DMS 273 (cell line): ENCODE measurements around the gene DYNLT1.
A peak's percentile ranks its signal among the peaks of the same experiment; 100 is the strongest.

Experiments used
- DNase-seq: peaks from one replicate; lab custom pipeline; 2025; ENCODE audit not compliant: unreplicated experiment; lab: John Stamatoyannopoulos, UW

The DYNLT1 gene

DNA sequence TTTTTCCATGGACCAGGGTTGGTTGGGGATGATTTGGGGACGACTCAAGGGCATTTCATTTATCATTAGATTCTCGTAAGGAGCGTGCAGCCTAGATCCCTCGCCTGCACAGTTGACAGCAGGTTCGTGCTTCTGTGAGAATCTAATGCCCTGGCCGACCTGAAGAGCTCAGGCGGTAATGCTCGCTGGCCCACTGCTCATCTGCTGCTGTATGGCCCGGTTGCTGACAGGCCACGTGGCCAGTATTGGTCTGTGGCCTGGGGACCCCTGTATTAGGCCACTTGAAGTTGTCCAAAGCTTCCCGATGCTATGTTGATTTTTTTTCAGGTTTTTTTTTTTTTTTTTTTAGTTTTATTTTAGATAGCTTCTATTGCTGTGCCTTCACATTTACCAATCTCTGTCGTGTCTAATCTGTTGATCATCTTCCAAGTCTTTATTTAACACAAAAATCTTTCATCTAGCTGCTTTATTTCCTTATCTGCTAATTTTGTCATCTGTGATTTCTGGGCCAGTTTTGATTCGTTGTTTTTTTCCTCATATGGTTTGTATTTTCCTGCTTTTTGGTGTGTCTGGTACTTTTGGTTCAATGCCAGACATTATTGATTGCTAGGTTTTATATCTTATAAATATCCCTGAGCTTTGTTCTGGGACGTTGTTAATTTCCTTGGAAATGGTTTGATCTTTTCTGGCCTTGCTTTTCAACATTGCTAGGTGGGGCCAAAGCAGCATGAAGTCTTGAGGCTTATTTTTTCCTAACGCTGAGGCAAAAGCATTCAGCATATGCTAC is 41.1 kb downstream of the DYNLT1 start:
- no peak for DNase-seq

DNA sequence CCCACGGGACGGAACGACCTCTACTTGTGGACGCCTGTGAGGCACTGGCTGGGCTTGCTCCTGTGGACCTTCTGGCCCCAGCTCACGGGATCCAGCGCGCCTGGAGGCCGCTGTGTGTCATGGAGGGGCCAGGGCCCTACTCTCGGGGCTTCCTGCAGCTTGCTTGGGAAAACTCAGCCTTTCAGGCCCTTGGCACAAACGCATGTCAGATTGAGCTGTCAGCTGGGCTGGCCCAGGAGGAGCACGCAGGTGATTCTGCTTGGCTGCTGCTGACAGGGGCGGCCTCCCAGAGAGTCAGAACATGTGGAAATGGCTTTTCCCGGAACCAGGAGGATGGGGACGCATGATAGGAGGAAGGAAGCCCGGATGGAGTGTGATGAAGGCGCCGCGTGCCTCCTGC is 44.9 kb downstream of the DYNLT1 start:
- no peak for DNase-seq

DNA sequence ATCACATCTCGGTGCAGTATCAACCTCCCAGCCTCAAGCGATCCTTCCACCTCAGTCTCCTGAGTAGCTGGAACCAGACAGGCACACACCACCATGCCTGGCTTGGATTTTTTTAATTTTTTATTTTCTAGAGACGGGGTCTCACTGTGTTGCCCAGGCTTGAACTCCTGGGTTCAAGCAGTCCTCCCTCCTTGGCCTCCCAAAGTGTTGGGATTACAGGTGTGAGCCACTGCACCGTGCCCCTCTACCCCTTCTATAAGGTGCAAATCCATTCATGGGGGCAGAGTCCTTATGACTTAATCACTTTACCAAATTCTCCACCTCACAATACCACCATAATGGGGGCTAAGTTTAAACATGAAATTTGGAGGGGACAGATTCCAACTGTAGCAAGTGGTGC is 47.0 kb downstream of the DYNLT1 start:
- DNase-seq, result no peak

DNA sequence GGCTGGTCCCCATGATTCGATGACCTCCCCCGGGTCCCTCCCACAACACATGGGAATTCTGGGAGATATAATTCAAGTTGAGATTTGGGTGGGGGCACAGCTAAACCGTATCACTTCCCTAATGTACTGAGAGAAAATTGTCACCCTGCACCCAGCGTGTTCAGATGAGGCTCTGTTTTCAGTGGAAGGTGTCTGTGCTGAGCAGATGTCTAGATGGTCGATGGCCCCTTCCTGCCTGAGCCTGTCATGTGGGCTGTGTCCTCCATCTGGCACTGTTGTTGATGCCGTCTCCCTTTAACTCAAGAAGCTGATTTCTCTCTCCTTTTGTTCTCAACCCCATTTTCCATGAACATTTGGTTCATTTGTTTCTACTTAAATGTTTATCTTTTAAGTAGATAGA is 47.7 kb downstream of the DYNLT1 start:
- DNase-seq, result peak; percentile 92

DNA sequence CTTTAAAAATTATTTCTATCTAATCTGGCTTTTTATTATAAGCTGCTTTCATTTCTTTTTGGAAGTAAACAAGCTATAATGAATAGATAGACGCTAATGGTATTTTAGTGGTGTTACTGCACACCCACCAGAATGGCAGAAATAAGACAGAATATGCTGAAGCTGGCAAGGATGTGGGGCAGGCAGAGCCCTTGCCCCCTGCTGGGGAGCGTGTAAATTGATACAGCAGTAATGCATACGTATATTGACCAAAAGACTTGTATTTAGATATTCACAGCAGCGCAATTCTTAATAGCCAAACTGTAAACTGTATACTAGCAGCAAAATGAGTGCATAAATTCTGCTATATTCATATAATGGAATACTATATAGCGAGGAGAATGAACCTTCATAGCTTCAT is 49.3 kb downstream of the DYNLT1 start:
- DNase-seq, result peak; percentile 22

DNA sequence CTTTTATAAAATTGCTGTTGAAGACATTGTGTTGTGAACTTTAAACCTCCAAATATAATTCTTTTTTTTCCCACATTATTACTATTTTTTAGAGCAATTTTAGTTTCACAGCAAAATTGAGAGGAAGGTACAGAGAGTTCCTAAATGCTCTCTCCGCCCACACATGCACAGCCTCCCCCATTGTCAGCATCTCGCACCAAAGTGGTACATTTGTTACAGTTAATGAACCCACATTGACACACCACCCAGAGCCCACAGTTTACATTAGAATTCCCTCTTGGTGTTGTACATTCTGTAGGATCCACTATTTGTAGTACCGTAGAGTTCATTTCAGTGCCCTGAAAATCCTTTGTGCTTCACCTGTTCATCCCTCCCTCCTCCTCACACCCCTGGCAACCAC is 50.9 kb downstream of the DYNLT1 start:
- DNase-seq, result no peak

DNA sequence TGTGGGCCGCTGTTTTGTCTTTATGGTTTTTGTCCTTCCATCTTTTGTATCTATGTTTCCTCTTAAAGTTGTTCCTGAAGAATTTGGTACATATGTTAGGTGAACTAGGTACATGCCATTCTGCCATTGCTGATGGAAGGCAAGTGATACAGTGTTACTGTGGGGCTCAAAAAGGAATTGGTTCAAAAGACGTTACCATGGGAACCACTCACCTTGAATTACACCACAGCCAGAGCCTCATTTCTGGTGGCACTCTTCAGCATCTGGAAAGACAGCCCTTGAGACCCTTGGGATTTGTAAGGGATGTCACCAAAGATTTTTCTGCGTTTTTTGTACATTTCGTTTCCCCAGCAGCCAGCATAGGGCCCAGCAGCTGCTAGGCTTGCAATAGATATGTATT is 52.7 kb downstream of the DYNLT1 start:
- no peak for DNase-seq

DNA sequence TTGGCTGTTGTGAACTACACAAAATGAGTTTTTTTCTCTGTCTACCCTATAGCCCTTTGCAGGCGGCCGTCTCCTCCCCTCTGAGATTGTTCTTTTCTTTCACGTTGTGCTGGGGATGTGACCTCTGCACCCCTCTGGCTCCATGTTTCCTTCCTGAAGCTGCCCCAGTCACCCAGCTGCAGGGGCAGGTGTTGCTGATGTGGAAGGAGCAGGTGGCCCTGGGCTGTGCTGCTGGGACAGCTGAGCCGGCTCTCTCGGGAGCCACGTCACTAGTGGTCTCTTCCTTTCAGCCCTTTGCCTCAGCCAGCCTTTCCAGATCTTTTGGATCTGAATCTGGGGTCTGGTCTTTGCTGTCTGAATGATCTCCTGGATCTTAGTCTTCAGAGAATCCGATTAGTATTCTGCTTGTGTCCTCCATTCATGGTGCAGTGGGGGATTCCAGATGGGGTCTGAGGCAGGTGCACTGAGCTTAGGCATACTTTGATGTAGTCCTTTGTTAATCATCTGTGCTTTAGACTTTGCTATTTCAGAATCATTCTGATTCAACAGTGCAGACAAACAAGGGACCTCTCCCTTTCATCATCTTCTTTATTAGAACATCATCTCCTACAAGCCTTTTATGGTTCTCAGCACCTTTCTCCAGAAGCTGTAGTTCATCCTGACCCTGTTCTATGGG is 53.3 kb downstream of the DYNLT1 start:
- no peak for DNase-seq

DNA sequence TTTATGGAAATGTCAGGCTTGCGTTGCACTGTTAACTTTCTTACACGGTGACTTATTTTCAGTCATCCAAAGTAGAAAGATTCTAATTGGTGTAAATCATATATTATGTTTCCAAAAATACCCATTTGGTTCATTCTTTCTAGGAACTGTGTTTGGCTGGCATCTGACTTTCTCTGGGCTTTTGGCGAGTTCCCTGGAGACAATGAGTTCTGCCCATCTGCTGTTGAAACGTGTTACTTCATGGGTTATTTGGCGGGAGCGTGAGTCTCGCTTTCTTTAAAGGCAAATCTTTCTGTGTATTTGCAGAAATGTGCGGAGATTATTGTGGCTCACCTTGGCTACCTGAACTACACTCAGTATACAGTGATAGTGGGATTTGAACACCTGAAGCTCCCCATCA is 55.2 kb downstream of the DYNLT1 start:
- DNase-seq, result peak; percentile 46

DNA sequence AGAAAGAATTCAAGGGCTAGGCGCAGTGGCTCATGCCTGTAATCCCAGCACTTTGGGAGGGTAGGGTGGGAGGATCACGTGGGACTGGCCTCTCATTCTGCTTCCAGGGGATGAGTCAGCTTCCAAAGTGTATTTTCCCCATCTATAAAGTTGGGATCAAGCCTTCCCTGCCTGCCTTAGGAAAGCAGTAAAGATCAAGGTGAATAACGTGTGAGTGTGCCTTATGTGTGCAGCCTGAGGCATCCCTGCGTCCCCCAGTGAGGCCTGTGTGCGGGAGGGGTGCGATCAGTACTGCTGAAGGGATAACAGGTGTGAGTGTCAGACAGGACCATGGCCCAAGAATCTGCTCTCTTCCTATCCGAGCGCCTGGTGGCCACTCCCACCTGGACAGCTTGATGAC is 57.9 kb downstream of the DYNLT1 start:
- no peak for DNase-seq
